Activated CD8-positive, alpha-beta memory T cell treated with anti-CD3 and anti-CD28 coated beads for 1 hour (primary cell): ENCODE measurements around the gene ESR2.

ENCODE experiments used
- DNase-seq, 2 donors: peaks; one replicate each; pipeline ENCODE4 v3.0.0-alpha.2; 2020; ENCODE audit warnings: low read depth in 1 of 2; ENCODE audit errors: extremely low read depth in 1 of 2

ESR2 gene

DNA sequence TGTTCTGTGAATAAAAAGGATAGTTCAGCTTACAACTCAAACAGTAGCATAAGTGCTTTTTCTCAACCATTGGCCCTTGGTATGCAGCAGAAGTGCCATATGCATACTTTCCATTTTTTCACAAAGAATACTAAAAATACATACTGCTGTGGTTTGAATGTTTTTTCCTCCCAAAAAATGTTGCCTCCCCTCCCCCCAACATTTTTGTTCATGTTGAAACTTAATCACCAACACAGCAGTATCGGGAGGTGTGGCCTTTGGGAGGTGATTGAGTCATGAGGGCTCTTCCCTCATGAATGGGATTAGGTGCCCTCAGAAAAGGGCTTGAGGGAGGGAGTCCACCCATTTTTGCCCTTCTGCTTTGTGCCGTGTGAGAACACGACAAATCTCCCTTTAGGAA, 198.6 kb downstream of the ESR2 start:
- DNase-seq, result no peak

DNA sequence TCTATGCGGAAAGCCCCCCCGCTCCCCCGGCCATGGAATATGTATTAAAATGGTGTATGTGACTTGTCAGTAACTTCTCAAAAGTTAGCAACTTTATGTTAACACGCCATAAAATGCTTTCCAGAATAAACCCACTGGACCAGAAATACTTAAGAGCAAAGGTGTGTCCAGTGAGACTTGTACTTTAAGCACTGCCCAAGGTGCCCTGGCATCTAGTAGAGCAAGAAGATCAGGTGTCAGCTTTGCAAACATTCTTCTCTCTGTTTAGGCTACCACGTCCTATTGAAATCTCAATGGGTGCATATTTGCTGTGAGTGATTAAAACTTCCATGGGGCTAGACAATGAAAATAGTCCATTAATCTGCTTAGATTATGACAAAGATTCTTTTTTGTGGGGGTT, 201.2 kb downstream of the ESR2 start:
- DNase-seq, result no peak

DNA sequence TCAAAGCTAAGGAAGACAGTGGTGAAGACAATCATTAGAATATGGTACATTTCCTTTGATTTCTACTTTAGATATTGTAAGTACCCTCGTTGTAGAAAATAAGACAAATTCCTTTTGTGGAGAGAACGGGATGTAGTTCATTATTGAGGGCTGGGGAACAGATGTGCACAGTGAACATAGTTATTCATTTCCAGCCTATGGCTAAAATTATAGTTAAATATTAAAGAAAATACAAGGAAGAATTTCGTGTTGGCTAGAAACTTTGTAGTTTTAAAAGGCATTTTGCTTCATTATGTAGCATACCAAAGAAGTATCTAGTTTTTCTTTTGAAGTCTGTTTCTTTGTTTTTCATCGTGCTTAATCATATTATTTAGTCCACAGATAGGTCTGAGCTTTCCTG, 201.8 kb downstream of the ESR2 start:
- DNase-seq, result no peak

DNA sequence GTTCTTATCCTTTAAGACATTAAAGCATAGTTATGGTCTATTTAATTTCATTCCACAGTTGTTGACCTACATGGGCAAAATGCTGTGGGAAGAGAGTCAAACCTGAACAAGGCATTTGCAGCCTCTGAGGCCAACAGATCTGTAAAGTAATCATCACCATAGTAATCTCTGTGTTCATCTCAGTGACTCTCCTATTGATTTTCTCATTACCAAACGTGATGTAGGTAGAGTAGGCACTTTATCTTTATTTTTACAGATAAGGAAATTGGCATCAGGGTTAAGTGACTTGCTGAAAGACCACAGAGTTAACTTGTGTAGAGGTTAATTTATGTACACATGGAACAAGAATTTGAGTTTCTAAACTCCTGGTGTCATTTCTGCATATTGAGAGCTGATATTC, 203.0 kb downstream of the ESR2 start:
- no peak for DNase-seq

DNA sequence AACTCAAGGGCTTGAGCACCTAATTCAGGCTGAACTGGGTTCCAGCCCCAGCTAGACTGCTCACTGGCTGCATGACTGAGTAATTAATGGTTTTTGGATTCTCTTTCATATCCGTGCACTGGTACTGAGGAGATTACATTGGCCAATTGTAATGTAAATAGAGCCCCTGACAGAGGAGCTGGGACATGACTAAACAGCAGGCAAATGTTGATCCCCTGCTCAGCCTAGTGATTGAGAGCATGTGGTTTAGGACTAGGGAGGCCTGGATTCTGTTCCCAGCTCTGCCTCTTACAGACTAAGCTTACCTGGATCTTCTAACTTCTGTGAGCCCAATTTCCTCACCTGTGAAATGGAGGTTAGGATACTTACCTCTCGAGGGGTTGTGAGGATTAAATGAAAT, 204.3 kb downstream of the ESR2 start:
- DNase-seq, result no peak

DNA sequence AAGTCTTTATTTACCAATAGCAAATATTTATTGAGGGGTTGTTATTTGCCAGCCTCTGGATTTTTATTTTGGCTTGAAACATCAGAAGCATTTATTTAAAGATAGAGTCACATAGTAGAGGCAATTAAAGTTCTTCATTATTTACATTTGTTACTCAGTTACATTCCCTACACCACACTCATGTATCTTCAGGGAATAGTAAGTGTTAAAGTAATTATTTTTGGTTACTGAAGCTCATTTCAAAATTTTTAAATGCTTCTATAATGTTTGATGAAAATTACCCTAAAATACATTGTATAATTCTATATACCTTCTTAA, 205.6 kb downstream of the ESR2 start:
- no peak for DNase-seq

DNA sequence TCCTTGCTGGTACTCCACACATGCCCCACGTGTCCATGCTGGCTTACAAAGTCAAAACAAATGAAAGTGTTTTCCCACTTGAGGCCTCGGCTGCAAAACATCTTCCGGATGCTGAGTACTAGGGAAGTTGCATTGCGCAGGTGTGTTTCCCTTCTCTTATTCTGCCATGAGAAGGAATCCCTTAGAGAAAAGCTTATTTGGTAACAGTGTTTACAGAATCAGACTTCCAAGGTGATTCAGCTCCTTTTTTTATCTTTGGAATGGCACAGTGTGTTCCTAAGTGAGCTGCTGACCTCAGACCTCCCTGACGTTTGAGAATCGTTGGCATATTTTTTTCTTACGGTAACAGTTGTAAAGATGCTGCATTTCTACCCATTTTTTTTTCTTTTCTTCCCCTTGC, 211.3 kb downstream of the ESR2 start:
- DNase-seq, result no peak

DNA sequence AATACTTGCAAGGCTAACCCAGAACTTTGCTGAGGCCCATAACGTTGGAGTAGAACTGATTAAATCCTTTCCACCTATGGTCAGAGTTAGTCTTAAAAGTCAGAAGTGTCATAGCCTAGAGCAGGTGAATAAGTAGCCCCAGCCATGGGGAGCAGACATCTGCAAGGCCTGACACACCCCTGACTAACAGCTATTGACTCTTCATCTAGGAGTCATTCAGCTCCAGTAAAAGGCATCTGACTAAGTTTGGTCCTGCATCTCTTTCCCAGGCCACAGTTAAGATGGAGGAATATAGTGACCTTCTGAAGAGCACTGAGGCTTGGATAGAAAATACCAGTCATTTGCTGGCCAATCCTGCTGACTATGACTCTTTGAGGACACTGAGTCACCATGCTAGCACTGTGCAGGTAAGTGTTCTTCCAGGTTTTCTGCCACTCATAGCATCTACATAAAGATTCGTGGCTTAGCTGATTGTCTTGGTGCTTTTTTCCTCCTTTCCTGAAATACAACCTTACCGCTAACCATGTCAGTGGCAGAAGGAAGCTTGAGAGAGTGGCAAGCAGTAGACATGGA, 212.9 kb downstream of the ESR2 start:
- no peak for DNase-seq

DNA sequence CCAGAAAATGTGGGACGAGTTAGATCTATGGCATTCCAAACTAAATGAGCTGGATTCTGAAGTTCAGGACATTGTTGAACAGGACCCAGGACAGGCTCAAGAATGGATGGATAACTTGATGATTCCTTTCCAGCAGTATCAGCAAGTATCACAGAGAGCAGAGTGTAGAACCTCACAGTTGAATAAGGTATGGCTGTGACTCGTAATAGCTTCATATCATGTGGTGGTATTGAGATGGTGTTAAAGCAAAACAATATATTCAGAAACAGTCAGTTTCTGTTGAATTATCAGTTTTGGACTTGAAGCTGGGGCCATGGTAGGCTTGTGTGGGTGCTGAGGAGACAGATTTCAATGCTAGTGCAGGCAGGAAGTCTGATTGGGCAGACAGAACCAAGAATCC, 213.7 kb downstream of the ESR2 start:
- DNase-seq, result no peak

DNA sequence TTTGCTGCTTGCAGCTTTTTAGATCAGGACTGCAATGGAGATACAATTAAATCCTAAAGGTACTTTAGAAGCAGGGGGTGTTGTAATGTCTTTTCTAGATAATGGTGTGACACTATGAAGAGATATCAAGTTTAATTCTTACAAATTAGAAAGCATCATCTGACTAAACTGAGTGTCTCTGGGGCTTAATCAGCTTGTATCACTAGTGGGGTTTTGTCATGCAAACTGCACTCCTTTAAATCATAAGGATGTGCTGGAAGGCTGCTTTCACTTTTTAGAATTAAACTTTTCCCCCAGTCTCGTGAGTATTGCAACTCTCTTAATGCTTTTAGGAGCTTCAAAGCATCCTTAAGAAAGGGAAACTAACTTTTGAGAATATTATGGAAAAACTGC, 218.6 kb downstream of the ESR2 start:
- no peak for DNase-seq

DNA sequence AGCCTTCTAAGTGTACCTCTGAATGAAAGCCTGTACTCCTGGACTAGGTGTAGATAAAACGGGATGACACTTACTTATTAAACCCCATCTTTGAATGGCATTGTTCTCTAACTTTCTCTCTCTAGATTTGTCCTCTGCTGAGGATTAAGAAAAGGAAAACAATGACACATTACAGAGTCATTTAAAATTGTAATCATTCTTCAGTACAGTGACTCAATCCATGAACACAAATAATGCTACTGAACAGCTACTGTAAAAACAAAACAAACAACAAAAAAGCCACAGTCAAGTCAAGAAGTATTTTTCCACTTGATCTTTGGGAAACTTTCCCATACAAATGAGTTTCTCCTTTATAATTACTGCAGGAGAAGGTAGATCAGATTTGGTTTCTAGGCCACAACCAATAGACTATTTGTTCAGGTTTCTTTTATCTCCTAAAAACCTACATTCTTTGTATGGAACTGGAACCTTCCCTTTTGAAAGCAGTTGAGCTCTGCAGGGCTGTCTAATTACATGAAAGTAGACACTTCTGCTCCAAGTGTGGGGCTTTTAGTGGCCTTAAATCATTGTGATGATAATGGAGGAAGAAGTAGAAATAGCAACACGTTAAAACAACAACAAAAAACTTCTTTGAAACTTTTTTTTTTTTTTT, 219.1 kb downstream of the ESR2 start:
- DNase-seq, result no peak

DNA sequence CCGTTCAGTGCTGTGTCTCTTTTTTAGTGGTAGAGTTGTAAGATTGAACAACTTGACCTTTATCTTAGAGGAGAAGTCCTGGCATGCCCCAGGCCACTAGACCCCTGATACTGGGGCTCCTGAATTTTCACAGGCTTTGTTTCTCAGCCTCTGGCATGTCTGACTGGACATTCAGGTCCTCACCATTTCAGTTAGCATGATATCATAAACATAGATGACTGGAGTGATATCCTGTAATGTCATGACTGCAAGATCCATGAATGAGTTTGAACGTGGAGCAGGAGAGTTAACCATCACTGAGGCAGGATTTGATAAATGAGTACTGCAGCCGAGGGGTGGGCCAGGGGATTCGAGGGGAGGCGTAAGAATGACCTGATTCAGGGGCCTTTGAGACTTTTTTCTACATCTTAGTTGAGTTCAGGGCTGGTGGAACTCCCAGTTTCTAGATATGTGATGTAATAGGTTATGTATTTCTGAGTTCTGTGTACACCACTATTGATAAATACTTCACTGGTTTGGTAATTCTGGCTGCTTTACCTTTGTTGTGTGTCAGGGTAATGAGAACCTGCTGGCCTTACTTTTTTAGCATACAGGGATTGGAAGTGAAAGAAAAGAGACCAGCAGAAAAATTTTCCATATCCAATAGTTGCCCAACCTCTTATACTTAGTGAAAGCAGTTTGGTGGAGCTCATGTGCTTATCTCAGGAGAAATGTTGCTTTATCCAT, 224.4 kb downstream of the ESR2 start:
- no peak for DNase-seq

DNA sequence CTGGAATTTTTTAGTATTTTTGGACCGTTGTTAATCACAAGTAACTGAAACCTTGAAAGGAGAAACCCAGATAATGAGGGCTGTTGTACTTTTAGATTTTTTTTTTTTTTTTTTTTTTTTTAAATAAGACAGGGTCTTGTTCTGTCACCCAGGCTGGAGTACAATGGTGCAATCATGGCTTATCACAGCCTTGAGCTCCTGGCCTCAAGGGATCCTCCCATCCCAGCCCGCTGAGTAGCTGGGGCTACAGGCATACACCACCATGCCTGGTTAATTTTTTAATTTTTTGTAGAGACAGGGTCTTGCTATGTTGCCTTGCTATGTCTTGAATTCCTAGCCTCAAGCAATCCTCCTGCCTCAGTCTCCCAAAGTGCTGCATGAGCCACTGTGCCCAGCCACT, 229.7 kb downstream of the ESR2 start:
- no peak for DNase-seq

DNA sequence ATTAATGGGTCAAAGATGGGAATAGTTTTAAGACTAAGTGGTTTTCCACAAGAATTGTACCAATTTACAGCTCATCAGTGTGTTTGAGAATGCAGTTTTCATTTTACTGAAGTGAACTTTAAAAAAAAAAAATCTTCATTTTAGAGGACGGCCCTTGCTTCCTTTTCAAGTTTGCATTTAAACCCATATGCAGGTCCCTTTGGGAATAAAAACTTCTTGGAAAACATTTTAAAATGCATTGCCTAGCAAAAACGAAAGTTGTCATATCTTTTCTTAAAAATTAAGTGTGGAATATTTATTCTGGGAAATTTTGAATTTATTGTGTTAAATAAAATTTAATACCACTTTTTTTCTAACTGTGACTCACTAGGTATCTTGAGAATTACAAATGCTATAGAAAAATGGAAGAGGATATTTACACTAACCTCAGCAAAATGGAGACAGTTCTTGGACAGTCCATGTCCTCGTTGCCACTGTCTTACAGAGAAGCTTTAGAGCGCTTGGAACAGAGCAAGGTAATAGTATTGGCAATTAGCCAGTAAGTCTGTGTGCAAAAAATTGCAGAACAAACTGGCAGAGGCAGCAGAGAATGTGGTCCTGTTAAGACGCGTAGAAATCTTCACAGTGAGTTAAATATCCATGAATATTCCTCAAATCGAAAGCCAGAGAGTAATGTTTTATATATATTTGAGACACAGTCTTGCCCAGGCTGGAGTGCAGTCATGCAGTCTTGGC, 231.6 kb downstream of the ESR2 start:
- no peak for DNase-seq

DNA sequence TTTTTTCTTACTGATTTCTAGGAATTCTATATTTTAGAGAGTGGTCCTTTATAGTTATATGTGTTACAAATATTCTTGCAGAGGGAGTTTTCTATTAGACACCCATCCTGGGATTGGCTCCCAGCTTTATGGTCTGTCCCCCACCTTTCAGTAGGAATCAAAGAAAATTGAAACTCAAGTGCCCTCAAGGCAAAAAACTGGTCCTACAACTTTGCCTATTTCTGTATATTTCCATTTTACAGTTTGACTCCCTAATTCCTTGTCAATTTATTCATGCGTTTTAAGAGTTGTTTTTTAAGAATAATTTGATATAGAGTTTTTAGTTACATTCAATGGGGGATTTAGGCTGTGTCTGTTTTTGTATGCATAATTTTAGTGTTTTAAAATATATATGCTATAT, 232.5 kb downstream of the ESR2 start:
- no peak for DNase-seq

DNA sequence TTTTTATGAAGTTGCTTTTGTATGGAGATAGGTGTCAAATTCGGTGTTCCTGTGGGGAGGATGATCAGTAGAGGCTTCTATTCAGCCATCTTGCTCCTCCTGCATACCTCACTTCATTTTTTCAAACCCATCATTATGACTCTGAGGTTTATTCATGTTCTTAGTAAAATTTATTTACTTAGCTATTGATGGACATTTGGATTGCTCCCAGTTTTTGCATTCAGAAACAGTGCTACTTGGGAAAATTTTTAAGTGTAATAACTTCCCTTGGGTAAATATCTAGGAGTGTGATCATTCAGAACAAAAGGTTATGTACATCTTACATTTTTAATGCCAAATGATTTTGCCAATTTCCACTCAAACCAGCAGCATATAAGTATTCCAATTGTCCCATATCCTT, 233.1 kb downstream of the ESR2 start:
- DNase-seq, result no peak

DNA sequence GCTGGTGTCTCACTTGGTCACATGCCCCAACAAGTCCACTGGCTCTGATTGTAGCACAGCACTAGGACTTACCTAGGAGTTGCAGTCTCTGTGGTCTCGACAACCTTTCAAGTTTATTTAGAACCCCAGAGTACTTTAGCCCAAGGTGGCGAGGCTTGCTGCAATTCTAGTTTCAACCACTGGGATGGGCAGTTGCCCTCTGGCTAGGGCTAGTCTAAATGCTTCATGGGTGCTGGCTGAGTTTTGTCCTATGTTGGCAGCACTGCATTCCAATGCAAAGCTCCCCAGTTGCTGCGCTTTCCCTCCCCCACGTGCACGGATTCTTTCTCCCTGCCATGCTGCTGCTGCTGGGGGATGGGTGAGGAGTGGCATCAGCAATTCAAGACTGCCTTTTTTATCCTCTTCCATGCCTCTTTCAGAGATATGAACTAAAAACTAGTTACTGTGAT, 233.5 kb downstream of the ESR2 start:
- DNase-seq, result no peak

DNA sequence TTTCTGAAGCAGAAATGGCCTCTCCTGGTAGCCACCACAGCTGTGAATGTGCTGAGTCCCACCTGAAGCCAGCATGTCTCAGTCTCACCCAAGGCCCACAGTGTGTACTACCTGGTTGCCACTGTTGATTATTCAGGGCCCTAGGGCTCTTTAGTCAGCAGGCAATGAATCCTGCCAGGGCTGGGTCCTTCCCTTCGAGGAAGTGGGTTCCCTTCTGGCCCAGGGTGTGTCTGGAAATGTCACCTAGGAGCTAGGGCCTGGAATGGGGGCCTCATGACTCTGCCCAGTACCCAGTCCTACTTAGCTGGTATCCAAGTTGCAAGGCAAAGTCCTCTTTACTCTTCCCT, 234.0 kb downstream of the ESR2 start:
- no peak for DNase-seq

DNA sequence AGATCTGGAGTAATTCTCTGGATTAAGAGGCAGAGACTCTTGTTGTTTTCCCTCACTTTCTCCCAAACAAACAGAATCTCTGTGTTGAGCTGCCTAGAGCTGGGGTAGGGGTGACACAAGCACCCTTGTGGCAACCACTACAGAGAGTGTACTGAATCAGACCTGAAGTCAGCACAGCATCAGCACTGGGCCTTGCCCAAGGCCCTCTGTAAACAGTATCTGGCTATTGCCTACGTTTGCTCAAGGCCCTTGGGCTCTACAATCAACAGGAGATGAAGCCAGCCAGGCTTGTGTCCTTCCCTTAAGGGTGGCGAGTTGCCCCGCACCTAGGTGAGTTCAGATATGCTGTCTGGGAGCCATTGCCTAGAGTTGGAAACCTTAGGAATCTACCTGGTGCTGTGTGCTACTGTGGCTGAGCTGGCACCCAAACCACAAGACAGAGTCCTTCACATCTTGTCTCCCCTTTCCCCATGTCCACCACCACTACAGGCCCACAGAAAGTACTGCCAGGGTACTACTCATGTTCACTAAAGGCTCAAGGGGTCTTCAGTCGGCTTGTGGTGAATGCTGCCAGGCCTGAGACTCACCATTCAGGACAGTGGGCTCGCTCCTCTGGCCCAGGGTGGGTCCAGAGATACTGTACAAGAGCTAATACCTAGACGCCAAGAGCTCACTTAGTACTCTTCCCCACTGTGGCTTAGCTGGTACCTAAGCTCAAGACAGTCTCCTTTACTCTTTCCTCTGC, 234.5 kb downstream of the ESR2 start:
- no peak for DNase-seq

DNA sequence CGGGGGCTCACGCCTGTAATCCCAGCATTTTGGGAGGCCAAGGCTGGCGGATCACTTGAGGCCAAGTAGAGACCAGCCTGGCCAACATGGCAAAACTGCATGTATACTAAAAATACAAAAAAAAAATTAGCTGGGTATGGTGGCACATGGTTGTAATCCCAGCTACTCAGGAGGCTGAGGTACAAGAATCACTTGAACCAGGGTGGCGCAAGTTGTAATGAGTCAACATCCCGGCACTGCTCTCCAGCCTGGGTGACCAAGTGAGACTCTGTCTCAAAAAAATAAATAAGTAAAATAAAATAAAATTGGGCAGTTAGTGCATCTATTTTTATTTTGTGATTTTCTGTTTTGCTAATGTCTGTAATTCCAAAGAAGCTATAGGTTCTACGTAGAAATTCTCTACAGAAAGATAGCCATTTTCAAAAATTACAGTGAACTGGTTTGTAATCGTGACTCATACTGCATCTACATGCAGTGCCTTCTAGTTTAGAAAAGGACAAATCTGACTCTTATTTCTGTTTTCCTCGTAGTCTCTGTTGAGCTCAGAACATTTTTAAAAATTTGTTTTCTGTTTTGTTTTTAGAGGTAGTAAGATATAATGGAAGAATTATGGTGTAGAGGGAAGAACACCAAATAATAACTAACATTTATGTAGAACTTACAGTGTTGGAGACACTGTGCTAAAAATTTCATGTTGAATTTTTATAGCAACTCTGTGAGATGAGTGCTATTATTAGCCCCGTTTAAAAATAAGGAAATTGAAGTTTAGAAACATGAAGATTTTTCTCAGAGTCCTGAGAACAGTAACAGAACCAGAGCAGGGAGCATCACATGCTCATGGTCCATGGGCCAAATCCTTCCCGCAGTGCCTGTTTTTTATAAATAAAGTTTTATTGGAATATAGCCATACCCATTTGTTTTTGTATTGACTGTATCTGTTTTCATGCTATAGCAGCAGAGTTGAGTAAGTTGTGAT, 240.2 kb downstream of the ESR2 start:
- no peak for DNase-seq
